C4-2B (cell line): ENCODE data around the gene RPS6KA1.

Experiments
- CTCF ChIP-seq: fragments of 450-650 bp; conservative IDR thresholded peaks from 2 replicates; pipeline ENCODE4 v1.5.1; 2017; ENCODE audit warnings: mild to moderate bottlenecking
- ZFX ChIP-seq: fragments of 450-650 bp; IDR thresholded peaks from 2 replicates; pipeline ENCODE4 v1.6.1; 2017

GRCh38 chr1:26533951-26534509, 4.5 kb downstream of the RPS6KA1 start:
- TF ChIP-seq CTCF, result no peak
- TF ChIP-seq ZFX, result no peak
